Spinal cord (tissue), 10 donors: ENCODE results near the gene MEN1. TPM values are rescaled to one million over a fixed set of nuclear protein-coding genes. Genes with fewer than 3 reads are reported as not detected.

Source experiments
- DNase-seq, 6 donors: peaks; one replicate each; pipeline versions ENCODE4 v3.0.0 to v3.0.0-alpha.2; 2013 to 2015; ENCODE audit warnings: low spot score in 6 of 6, low read depth in 4 of 6
- H3K27ac ChIP-seq: one replicate; pipeline ENCODE4 v1.5.1; 2013; ENCODE audit warnings: low read depth, low read length, control low read depth
- H3K27me3 ChIP-seq: one replicate; pipeline ENCODE4 v1.6.1; 2013; ENCODE audit warnings: low read length; ENCODE audit not compliant: control insufficient read depth, insufficient read depth
- H3K36me3 ChIP-seq: one replicate; pipeline ENCODE4 v1.6.1; 2013; ENCODE audit warnings: low read length; ENCODE audit not compliant: control insufficient read depth, insufficient read depth
- H3K4me1 ChIP-seq: one replicate; pipeline ENCODE4 v1.6.1; 2013; ENCODE audit warnings: low read length; ENCODE audit not compliant: control insufficient read depth, insufficient read depth
- H3K4me3 ChIP-seq: one replicate; pipeline ENCODE4 v1.5.1; 2013; ENCODE audit warnings: low read depth, low read length, control low read depth
- H3K9me3 ChIP-seq: one replicate; pipeline ENCODE4 v1.6.1; 2013; ENCODE audit warnings: low read length; ENCODE audit not compliant: control insufficient read depth, insufficient read depth
- WGBS: methylation state at CpG from one replicate; pipeline ENCODE4 v1.1.5; 2013; ENCODE audit warnings: missing lambda C conversion rate; ENCODE audit not compliant: insufficient coverage; 5-methylcytosine and 5-hydroxymethylcytosine counted together
- polyA plus RNA-seq, 2 donors: library from polyadenylated mRNA; unstranded; fragments of 120-200 nt; gene quantifications; one replicate each; pipeline ENCODE4 v1.2.1, GENCODE V29; 2013; ENCODE audit not compliant: insufficient read length in 2 of 2
- total RNA-seq, 2 donors: library from RNA; depleted of rRNA in 1 of 2; stranded (reverse); fragments of 120-200 nt in 1 of 2; fragments of >200 nt in 1 of 2; gene quantifications; one replicate each; pipeline versions ENCODE4 v1.2.3 to v1.2.4, GENCODE V29; 2013 to 2014
- donor health status: healthy.

The MEN1 gene
- total and polyA plus RNA-seq, 4 donors, result 12.4 to 46.7 (median 28.4) TPM

- Histone ChIP-seq H3K4me3 (no peak overlapping the region), H3K4me1 (no peaks in the 10 kb centered on the region), H3K27me3 (no peaks in the 10 kb centered on the region), H3K9me3 (no peaks in the 10 kb centered on the region), H3K27ac (no peak overlapping the region), H3K36me3 (peaks cover 53% of the 10 kb centered on the region)
- WGBS, result 19% methylated on average over 8 of the region's 15 CpGs
- DNase-seq, result peak in 1 of 6 donors; percentile 41
Measured at GRCh38 chr11:64787526-64788320, 22.6 kb downstream of the MEN1 start.

DNA sequence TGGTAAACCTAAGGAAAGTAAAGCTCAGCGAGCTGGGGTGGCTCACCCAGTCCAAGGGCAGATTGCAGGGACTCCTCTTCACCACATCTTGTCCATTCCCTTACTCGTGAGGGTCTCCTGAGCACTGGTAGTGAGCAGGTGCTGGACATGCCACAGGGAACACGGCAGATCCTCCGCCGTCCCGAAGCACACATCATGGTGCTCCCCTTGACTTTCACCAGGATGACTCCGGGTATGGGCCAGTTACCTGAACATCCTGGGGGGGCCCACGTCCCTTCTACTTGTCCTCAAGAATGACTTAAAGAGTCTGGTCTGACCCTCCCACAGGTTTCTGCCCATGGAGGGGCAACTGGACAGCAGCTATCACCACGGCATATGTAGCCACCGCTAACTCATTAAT is 24.0 kb downstream of the MEN1 start:
- 94% methylated on average over 7 of the region's 10 CpGs for WGBS
- H3K27me3 ChIP-seq, result no peaks in the 10 kb centered on the region
- no peaks in the 10 kb centered on the region for H3K4me1 ChIP-seq

DNA sequence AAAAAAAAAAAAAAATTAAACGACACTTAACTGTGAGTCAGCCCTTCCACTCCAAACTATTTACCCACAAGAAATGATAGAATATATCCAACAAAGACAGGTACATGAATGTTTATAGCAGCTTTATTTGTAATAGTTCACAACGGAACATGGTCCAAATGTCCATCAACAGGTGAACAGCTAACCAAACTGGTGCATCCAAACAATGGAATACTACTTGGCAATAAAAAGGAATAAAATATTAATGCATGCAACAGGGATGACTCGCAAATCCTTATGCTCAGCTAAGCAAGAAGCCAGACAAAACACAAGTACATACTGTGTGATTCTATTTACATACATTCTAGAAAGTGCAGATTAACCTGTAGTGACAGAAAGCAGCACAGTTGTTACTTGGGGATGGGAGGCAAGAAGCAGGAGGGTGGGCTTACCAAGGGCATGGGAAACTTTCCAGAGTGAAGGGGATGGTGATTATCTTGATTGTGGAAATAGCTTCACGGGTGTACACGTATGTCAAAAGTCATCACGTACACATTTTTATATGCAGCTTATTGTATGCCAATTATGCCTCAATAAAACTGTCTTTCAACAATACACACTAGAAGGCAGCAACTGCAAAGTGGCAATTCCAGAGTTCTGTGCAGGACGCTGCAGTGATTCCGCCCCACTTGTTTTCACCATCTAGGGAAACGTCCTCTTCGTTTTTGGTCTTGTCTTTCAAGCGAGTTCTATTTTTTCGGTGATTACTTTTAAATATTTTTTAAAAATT is 25.4 kb downstream of the MEN1 start:
- H3K9me3 ChIP-seq, result no peaks in the 10 kb centered on the region
- no peak for DNase-seq
- WGBS, result 100% methylated on average over 2 of the region's 12 CpGs
- no peaks in the 10 kb centered on the region for H3K27me3 ChIP-seq
- no peak overlapping the region for H3K4me3 ChIP-seq
- H3K27ac ChIP-seq, result no peak overlapping the region
- peaks cover 42% of the 10 kb centered on the region for H3K36me3 ChIP-seq
- no peaks in the 10 kb centered on the region for H3K4me1 ChIP-seq

More for the DNA sequence above, 24.0 kb downstream of the MEN1 start:
- no peak overlapping the region for H3K4me3 ChIP-seq
- DNase-seq, result no peak
- H3K27ac ChIP-seq, result no peak overlapping the region
- H3K36me3 ChIP-seq, result peaks cover 48% of the 10 kb centered on the region
- H3K9me3 ChIP-seq, result no peaks in the 10 kb centered on the region

GRCh38 chr11:64778473-64779298 is 31.7 kb downstream of the MEN1 start, which contains the start of gene SF1:
Gene SF1 (minus strand): TSS chr11:64778542. CDS start chr11:64778392, 150 bp downstream.
- 0% methylated on average over 70 of the region's 80 CpGs for WGBS
- H3K27me3 ChIP-seq, result no peaks in the 10 kb centered on the region
- peak within 1 kb of the TSS; percentile 75 for H3K4me3 ChIP-seq
- DNase-seq, result peak; percentile 99 to 100 (median 100)
- H3K36me3 ChIP-seq, result peaks cover 27% of the 10 kb centered on the region
- H3K27ac ChIP-seq, result peak within 1 kb of the TSS; percentile 94
- H3K4me1 ChIP-seq, result peaks cover 8% of the 10 kb centered on the region
- H3K9me3 ChIP-seq, result no peaks in the 10 kb centered on the region

GRCh38 chr11:64778223-64778472 is 32.2 kb downstream of the MEN1 start:
- no peaks in the 10 kb centered on the region for H3K27me3 ChIP-seq
- peaks cover 30% of the 10 kb centered on the region for H3K36me3 ChIP-seq
- DNase-seq, result no peak
- H3K4me3 ChIP-seq, result peak overlapping the region; percentile 63
- peaks cover 8% of the 10 kb centered on the region for H3K4me1 ChIP-seq
- peak overlapping the region; percentile 94 for H3K27ac ChIP-seq
- 0% methylated on average over 28 of the region's 28 CpGs for WGBS
- H3K9me3 ChIP-seq, result no peaks in the 10 kb centered on the region

- H3K9me3 ChIP-seq, result no peaks in the 10 kb centered on the region
- peak; percentile 77 to 96 (median 82) for DNase-seq
- H3K4me3 ChIP-seq, result peak overlapping the region; percentile 75
- H3K4me1 ChIP-seq, result peaks cover 8% of the 10 kb centered on the region
- peak overlapping the region; percentile 94 for H3K27ac ChIP-seq
- H3K36me3 ChIP-seq, result peaks cover 30% of the 10 kb centered on the region
- no peaks in the 10 kb centered on the region for H3K27me3 ChIP-seq
- under 1% methylated on average over 98 of the region's 98 CpGs for WGBS
Measured at GRCh38 chr11:64777449-64778222, 32.7 kb downstream of the MEN1 start.

GRCh38 chr11:64776875-64777274 is 33.5 kb downstream of the MEN1 start:
- Histone ChIP-seq H3K9me3 (no peaks in the 10 kb centered on the region), H3K27me3 (no peaks in the 10 kb centered on the region), H3K36me3 (peaks cover 28% of the 10 kb centered on the region), H3K4me3 (peak overlapping the region; percentile 75), H3K4me1 (peaks cover 8% of the 10 kb centered on the region), H3K27ac (no peak overlapping the region)
- WGBS, result 33% methylated on average over 2 of the region's 3 CpGs
- DNase-seq, result no peak

DNA sequence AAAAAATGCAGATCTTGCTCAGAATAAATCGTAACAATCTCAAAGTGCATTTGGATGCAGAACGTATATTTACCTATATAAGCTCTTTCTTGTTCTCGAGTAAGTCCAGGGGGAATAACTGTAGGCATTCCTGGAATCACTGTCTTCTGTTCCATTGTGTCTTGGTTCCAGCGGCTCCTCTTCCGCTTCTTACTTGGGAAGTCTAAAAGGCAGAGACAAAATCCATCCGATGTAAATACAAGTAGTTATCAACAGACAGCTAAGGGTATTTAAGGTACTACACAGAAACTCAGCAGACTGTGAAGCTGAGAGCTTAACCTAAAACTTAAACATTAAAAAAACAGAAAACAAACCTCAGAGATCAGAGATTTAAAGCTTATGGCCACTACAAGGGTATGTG is 33.9 kb downstream of the MEN1 start:
- peaks cover 8% of the 10 kb centered on the region for H3K4me1 ChIP-seq
- H3K9me3 ChIP-seq, result no peaks in the 10 kb centered on the region
- H3K4me3 ChIP-seq, result no peak overlapping the region
- H3K27me3 ChIP-seq, result no peaks in the 10 kb centered on the region
- no peak overlapping the region for H3K27ac ChIP-seq
- DNase-seq, result no peak
- 72% methylated on average over 2 of the region's 6 CpGs for WGBS
- H3K36me3 ChIP-seq, result peaks cover 28% of the 10 kb centered on the region

DNA sequence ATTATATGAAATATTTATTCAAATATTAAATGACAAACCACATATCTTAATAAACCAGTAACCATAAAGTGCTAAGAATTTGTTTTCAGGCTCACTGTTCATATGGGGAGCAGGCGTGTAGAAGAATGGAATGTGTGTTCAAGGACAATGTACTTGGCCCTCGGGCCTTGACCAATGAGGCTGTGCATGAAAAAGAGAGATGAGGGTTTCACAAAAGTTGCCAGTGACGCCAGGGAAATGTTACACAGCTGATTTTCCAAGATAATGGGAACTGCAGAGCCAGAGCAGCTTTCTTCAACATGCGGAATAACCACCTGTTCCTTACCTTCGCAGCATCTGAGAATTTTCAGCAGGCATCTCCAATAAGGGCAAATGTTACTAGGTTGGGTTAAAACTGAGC is 36.2 kb downstream of the MEN1 start:
- H3K4me1 ChIP-seq, result peaks cover 3% of the 10 kb centered on the region
- WGBS, result 60% methylated on average over 3 of the region's 5 CpGs
- H3K27ac ChIP-seq, result no peak overlapping the region
- no peak overlapping the region for H3K4me3 ChIP-seq
- peaks cover 39% of the 10 kb centered on the region for H3K36me3 ChIP-seq
- DNase-seq, result no peak
- no peaks in the 10 kb centered on the region for H3K9me3 ChIP-seq
- no peaks in the 10 kb centered on the region for H3K27me3 ChIP-seq
